WTC11 (cell line): ENCODE measurements around the gene BCL11A. TPM values are rescaled to one million over a fixed set of nuclear protein-coding genes. Genes with fewer than 3 reads are reported as not detected.

Source experiments
- ATAC-seq: fragments of 200-7000 bp; cut with Tn5 transposase; 2 replicates; pipeline ENCODE4 v1.10.0; 2021; ENCODE audit warnings: mild to moderate bottlenecking, moderate library complexity
- CTCF ChIA-PET: fragments of 300-600 bp; sonication (Branson Sonifier 250); formaldehyde crosslinking; loops from one replicate; lab custom pipeline; 2021; ENCODE audit warnings: antibody characterized with exemption; lab: Charles Lee
- POLR2A ChIA-PET: fragments of 350-600 bp; sonication (Branson Sonifier 250); formaldehyde crosslinking; loops from one replicate; lab custom pipeline; 2021; ENCODE audit warnings: antibody characterized with exemption; lab: Charles Lee
- DNase-seq: peaks from one replicate; pipeline ENCODE4 v3.0.0; 2021; ENCODE audit warnings: low spot score
- H3K27ac Mint-ChIP-seq: 2 replicates; pipeline ENCODE4 v1.8.0; 2021; ENCODE audit warnings: mixed read lengths
- H3K27me3 Mint-ChIP-seq: 2 replicates; pipeline ENCODE4 v1.8.0; 2021; ENCODE audit warnings: low read depth, mild to moderate bottlenecking, moderate library complexity, mixed read lengths
- H3K36me3 Mint-ChIP-seq: 2 replicates; pipeline ENCODE4 v1.8.0; 2021; ENCODE audit warnings: mixed read lengths
- H3K4me1 Mint-ChIP-seq: 2 replicates; pipeline ENCODE4 v1.8.0; 2022; ENCODE audit warnings: mixed read lengths
- H3K4me3 Mint-ChIP-seq: 2 replicates; pipeline ENCODE4 v1.8.0; 2021; ENCODE audit warnings: mild to moderate bottlenecking, moderate library complexity, mixed read lengths
- H3K9me3 Mint-ChIP-seq: 2 replicates; pipeline ENCODE4 v1.8.0; 2021; ENCODE audit warnings: mixed read lengths
- ESRRA ChIP-seq: sonication (generic); formaldehyde crosslinking; IDR thresholded peaks from 2 replicates; pipeline ENCODE4 v1.8.1; 2022; ENCODE audit warnings: mild to moderate bottlenecking, missing genetic modification reagents, borderline replicate concordance
- ETV6 ChIP-seq: sonication (generic); formaldehyde crosslinking; IDR thresholded peaks from 2 replicates; pipeline ENCODE4 v1.8.1; 2022; ENCODE audit warnings: mild to moderate bottlenecking, missing genetic modification reagents
- FOXP1 ChIP-seq: sonication (generic); formaldehyde crosslinking; IDR thresholded peaks from 2 replicates; pipeline ENCODE4 v1.8.0; 2022; ENCODE audit warnings: missing genetic modification reagents, mild to moderate bottlenecking, moderate library complexity, borderline replicate concordance
- GABPB1 ChIP-seq: sonication (generic); formaldehyde crosslinking; IDR thresholded peaks from 2 replicates; pipeline ENCODE4 v1.8.1; 2023; ENCODE audit warnings: mild to moderate bottlenecking, missing genetic modification reagents
- KAT7 ChIP-seq: sonication (generic); formaldehyde crosslinking; IDR thresholded peaks from 2 replicates; pipeline ENCODE4 v1.8.1; 2023; ENCODE audit warnings: missing genetic modification reagents, mild to moderate bottlenecking, borderline replicate concordance
- MXD4 ChIP-seq: fragments of 250-450 bp; sonication (Bioruptor Pico); IDR thresholded peaks from 2 replicates; pipeline ENCODE4 v1.8.0; 2021; ENCODE audit warnings: mild to moderate bottlenecking, moderate library complexity, borderline replicate concordance
- SMAD3 ChIP-seq: sonication (generic); formaldehyde crosslinking; IDR thresholded peaks from 2 replicates; pipeline ENCODE4 v1.8.0; 2022; ENCODE audit warnings: missing genetic modification reagents, mild to moderate bottlenecking, borderline replicate concordance
- SP1 ChIP-seq: sonication (generic); formaldehyde crosslinking; conservative IDR thresholded peaks from 2 replicates; pipeline ENCODE4 v1.8.1; 2022; ENCODE audit warnings: missing genetic modification reagents
- USF2 ChIP-seq: sonication (generic); formaldehyde crosslinking; IDR thresholded peaks from 2 replicates; pipeline ENCODE4 v1.8.1; 2023; ENCODE audit warnings: mild to moderate bottlenecking, missing genetic modification reagents, moderate library complexity
- ZBTB21 ChIP-seq: sonication (generic); formaldehyde crosslinking; IDR thresholded peaks from 2 replicates; pipeline ENCODE4 v1.8.1; 2023; ENCODE audit warnings: mild to moderate bottlenecking, missing genetic modification reagents, borderline replicate concordance
- ZBTB43 ChIP-seq: sonication (generic); formaldehyde crosslinking; IDR thresholded peaks from 2 replicates; pipeline ENCODE4 v1.8.1; 2023; ENCODE audit warnings: mild to moderate bottlenecking, missing genetic modification reagents
- ZNF121 ChIP-seq: sonication (generic); formaldehyde crosslinking; IDR thresholded peaks from 2 replicates; pipeline ENCODE4 v1.8.0; 2023; ENCODE audit warnings: missing genetic modification reagents
- ZNF219 ChIP-seq: sonication (generic); formaldehyde crosslinking; IDR thresholded peaks from 2 replicates; pipeline ENCODE4 v1.8.0; 2023; ENCODE audit warnings: missing genetic modification reagents, mild to moderate bottlenecking, borderline replicate concordance
- ZNF232 ChIP-seq: sonication (generic); formaldehyde crosslinking; IDR thresholded peaks from 2 replicates; pipeline ENCODE4 v1.8.0; 2022; ENCODE audit warnings: mild to moderate bottlenecking, missing genetic modification reagents
- ZNF416 ChIP-seq: fragments of 250-450 bp; sonication (Bioruptor Pico); IDR thresholded peaks from 2 replicates; pipeline ENCODE4 v1.9.0; 2021; ENCODE audit warnings: mild to moderate bottlenecking, inconsistent platforms
- ZNF423 ChIP-seq: fragments of 250-450 bp; sonication (Bioruptor Pico); IDR thresholded peaks from 2 replicates; pipeline ENCODE4 v2.1.2; 2022; ENCODE audit warnings: mild to moderate bottlenecking, moderate library complexity
- ZNF671 ChIP-seq: fragments of 250-450 bp; sonication (Bioruptor Pico); IDR thresholded peaks from 2 replicates; pipeline ENCODE4 v1.8.0; 2021; ENCODE audit warnings: mild to moderate bottlenecking
- total RNA-seq: library from RNA; stranded (reverse); gene quantifications from 3 replicates; pipeline ENCODE4 v1.2.3, GENCODE V29; 2021
- TF ChIP-seq, protein P1 (sequence below): sonication (generic); formaldehyde crosslinking; IDR thresholded peaks from 2 replicates; pipeline ENCODE4 v1.8.1; 2022; ENCODE audit warnings: low read depth, mild to moderate bottlenecking, moderate library complexity, missing genetic modification reagents, borderline replicate concordance
- TF ChIP-seq, protein P2 (sequence below): sonication (generic); formaldehyde crosslinking; IDR thresholded peaks from 2 replicates; pipeline ENCODE4 v1.8.0; 2022; ENCODE audit warnings: mild to moderate bottlenecking, missing genetic modification reagents
- TF ChIP-seq, protein P3 (sequence below): fragments of 250-450 bp; sonication (Bioruptor Pico); IDR thresholded peaks from 2 replicates; pipeline ENCODE4 v1.9.0; 2021; ENCODE audit warnings: moderate library complexity, mild to moderate bottlenecking, inconsistent platforms, borderline replicate concordance
- TF ChIP-seq, protein P4 (sequence below): fragments of 200-600 bp; IDR thresholded peaks from 2 replicates; pipeline ENCODE4 v1.8.0; 2022; ENCODE audit warnings: antibody characterized with exemption
- TF ChIP-seq, protein P5 (sequence below): fragments of 250-450 bp; sonication (Bioruptor Pico); IDR thresholded peaks from 2 replicates; pipeline ENCODE4 v1.9.0; 2021; ENCODE audit warnings: mild to moderate bottlenecking, borderline replicate concordance
- TF ChIP-seq, protein P6 (sequence below): fragments of 250-450 bp; sonication (Bioruptor Pico); IDR thresholded peaks from 2 replicates; pipeline ENCODE4 v1.9.0; 2021; ENCODE audit warnings: mild to moderate bottlenecking

BCL11A gene
- total RNA-seq, 1 experiment from 2014 or later, result 53.2 TPM

GRCh38 chr2:60520151-60520876, 33.1 kb downstream of the BCL11A start (continued):
- TF ChIP-seq, protein P1, sequence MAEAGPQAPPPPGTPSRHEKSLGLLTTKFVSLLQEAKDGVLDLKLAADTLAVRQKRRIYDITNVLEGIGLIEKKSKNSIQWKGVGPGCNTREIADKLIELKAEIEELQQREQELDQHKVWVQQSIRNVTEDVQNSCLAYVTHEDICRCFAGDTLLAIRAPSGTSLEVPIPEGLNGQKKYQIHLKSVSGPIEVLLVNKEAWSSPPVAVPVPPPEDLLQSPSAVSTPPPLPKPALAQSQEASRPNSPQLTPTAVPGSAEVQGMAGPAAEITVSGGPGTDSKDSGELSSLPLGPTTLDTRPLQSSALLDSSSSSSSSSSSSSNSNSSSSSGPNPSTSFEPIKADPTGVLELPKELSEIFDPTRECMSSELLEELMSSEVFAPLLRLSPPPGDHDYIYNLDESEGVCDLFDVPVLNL (CRISPR knock-in tag), result no peak
- TF ChIP-seq FOXP1 (CRISPR knock-in tag) (no peak), ZNF232 (CRISPR knock-in tag) (no peak), ZNF121 (CRISPR knock-in tag) (no peak), ZNF423 (CRISPR knock-in tag) (no peak), USF2 (CRISPR knock-in tag) (no peak), SMAD3 (CRISPR knock-in tag) (no peak), ZNF416 (CRISPR knock-in tag) (no peak), ZNF219 (CRISPR knock-in tag) (no peak), ZBTB43 (CRISPR knock-in tag) (no peak)
- TF ChIP-seq, protein P2, sequence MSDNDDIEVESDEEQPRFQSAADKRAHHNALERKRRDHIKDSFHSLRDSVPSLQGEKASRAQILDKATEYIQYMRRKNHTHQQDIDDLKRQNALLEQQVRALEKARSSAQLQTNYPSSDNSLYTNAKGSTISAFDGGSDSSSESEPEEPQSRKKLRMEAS (CRISPR knock-in tag), result no peak

DNA sequence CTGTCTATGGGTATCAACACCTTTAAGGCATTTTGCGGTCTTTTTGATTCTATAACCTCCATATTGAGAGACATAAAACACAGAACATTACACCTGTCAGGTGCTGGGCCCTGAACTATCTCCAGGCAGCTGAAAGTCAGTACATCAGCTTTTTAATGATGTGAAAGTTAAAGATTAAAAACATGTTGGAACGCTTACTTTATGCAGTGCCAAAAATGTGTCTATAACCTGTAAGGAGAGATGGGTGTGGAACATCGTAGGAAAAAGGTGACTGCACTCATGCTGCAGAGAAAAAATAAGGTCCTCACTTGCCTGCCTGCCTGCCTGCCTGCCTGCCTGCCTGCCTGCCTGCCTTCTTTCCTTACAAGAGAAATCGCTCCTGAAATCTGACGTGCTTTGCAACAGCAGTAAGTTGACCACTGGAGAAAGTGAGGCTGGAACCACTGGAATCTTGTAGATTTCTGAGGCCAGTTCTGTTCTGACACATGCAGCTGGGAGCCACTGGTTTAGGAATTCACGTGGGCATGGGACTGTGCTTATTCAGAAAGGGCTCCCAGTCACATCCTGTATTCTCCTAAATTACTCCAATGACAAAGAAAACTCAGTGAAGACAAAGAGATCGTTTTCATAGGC, 34.1 kb downstream of the BCL11A start:
- no peak for DNase-seq
- Mint-ChIP-seq H3K27me3 (no peaks in the 10 kb centered on the region), H3K4me1 (peaks cover 95% of the 10 kb centered on the region), H3K27ac (peak overlapping the region; percentile 87), H3K4me3 (peak overlapping the region; percentile 45), H3K9me3 (no peaks in the 10 kb centered on the region), H3K36me3 (peaks cover 12% of the 10 kb centered on the region)
- no peak for TF ChIP-seq GABPB1 (CRISPR knock-in tag)
- TF ChIP-seq, protein P3, sequence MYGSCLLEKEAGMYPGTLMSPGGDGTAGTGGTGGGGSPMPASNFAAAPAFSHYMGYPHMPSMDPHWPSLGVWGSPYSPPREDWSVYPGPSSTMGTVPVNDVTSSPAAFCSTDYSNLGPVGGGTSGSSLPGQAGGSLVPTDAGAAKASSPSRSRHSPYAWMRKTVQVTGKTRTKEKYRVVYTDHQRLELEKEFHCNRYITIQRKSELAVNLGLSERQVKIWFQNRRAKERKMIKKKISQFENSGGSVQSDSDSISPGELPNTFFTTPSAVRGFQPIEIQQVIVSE (CRISPR knock-in tag), result no peak
- TF ChIP-seq ZNF671, result no peak
- no peak for TF ChIP-seq ZBTB21 (CRISPR knock-in tag)
- TF ChIP-seq ETV6 (CRISPR knock-in tag), result no peak
- TF ChIP-seq ZNF232 (CRISPR knock-in tag), result no peak
- no peak for TF ChIP-seq MXD4 (CRISPR knock-in tag)
- no peak for TF ChIP-seq ESRRA (CRISPR knock-in tag)
- no peak for TF ChIP-seq SP1 (CRISPR knock-in tag)
- TF ChIP-seq ZBTB43 (CRISPR knock-in tag), result no peak
- TF ChIP-seq, protein P4, sequence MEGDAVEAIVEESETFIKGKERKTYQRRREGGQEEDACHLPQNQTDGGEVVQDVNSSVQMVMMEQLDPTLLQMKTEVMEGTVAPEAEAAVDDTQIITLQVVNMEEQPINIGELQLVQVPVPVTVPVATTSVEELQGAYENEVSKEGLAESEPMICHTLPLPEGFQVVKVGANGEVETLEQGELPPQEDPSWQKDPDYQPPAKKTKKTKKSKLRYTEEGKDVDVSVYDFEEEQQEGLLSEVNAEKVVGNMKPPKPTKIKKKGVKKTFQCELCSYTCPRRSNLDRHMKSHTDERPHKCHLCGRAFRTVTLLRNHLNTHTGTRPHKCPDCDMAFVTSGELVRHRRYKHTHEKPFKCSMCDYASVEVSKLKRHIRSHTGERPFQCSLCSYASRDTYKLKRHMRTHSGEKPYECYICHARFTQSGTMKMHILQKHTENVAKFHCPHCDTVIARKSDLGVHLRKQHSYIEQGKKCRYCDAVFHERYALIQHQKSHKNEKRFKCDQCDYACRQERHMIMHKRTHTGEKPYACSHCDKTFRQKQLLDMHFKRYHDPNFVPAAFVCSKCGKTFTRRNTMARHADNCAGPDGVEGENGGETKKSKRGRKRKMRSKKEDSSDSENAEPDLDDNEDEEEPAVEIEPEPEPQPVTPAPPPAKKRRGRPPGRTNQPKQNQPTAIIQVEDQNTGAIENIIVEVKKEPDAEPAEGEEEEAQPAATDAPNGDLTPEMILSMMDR, result no peak
- TF ChIP-seq, protein P5, sequence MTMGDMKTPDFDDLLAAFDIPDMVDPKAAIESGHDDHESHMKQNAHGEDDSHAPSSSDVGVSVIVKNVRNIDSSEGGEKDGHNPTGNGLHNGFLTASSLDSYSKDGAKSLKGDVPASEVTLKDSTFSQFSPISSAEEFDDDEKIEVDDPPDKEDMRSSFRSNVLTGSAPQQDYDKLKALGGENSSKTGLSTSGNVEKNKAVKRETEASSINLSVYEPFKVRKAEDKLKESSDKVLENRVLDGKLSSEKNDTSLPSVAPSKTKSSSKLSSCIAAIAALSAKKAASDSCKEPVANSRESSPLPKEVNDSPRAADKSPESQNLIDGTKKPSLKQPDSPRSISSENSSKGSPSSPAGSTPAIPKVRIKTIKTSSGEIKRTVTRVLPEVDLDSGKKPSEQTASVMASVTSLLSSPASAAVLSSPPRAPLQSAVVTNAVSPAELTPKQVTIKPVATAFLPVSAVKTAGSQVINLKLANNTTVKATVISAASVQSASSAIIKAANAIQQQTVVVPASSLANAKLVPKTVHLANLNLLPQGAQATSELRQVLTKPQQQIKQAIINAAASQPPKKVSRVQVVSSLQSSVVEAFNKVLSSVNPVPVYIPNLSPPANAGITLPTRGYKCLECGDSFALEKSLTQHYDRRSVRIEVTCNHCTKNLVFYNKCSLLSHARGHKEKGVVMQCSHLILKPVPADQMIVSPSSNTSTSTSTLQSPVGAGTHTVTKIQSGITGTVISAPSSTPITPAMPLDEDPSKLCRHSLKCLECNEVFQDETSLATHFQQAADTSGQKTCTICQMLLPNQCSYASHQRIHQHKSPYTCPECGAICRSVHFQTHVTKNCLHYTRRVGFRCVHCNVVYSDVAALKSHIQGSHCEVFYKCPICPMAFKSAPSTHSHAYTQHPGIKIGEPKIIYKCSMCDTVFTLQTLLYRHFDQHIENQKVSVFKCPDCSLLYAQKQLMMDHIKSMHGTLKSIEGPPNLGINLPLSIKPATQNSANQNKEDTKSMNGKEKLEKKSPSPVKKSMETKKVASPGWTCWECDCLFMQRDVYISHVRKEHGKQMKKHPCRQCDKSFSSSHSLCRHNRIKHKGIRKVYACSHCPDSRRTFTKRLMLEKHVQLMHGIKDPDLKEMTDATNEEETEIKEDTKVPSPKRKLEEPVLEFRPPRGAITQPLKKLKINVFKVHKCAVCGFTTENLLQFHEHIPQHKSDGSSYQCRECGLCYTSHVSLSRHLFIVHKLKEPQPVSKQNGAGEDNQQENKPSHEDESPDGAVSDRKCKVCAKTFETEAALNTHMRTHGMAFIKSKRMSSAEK, result no peak
- TF ChIP-seq, protein P6, sequence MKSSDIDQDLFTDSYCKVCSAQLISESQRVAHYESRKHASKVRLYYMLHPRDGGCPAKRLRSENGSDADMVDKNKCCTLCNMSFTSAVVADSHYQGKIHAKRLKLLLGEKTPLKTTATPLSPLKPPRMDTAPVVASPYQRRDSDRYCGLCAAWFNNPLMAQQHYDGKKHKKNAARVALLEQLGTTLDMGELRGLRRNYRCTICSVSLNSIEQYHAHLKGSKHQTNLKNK (CRISPR knock-in tag), result no peak
- TF ChIP-seq KAT7 (CRISPR knock-in tag), result no peak
- ATAC-seq, result no peak
- ChIA-PET POLR2A (no interaction called here), CTCF (no interaction called here)
